IMR-90 (cell line): ENCODE results near the gene KNCN. TPM values are rescaled to one million over a fixed set of nuclear protein-coding genes. Genes with fewer than 3 reads are reported as not detected.

Source experiments
- ATAC-seq: fragments of 200-7000 bp; cut with Tn5 transposase; 2 replicates; pipeline ENCODE4 v1.9.1; 2020; ENCODE audit warnings: low read depth, mild to moderate bottlenecking, moderate library complexity
- BruUV-seq: library from RNA; stranded (reverse); fragments of 400-500 nt; replicated peaks from 2 replicates; lab custom pipeline; 2021; lab: Mats Ljungman, UMichigan
- CTCF ChIA-PET: fragments of 300-600 bp; formaldehyde crosslinking; extraction: SDS; loops from one replicate; lab custom pipeline; 2021; ENCODE audit warnings: antibody characterized with exemption; lab: Yijun Ruan, JAX
- POLR2A ChIA-PET: fragments of 300-600 bp; sonication (Branson Sonifier 250); formaldehyde crosslinking; loops from one replicate; lab custom pipeline; 2022; ENCODE audit warnings: antibody characterized with exemption; ENCODE audit not compliant: unreplicated experiment; lab: Charles Lee
- DNase-seq: peaks from one replicate; pipeline ENCODE4 v3.0.0; 2013
- H2AFZ ChIP-seq: replicated peaks from 2 replicates; pipeline ENCODE3; 2013; ENCODE audit warnings: low read length, mild to moderate bottlenecking; ENCODE audit not compliant: poor library complexity
- H2AK5ac ChIP-seq: 2 replicates; pipeline ENCODE4 v1.6.1; 2013; ENCODE audit warnings: low read depth, low read length, inconsistent platforms
- H2AK9ac ChIP-seq: replicated peaks from 2 replicates; pipeline ENCODE3; 2013; ENCODE audit warnings: mild to moderate bottlenecking, low read depth, low read length, moderate library complexity; ENCODE audit not compliant: poor library complexity
- H2BK120ac ChIP-seq: 2 replicates; pipeline ENCODE4 v1.6.1; 2013; ENCODE audit warnings: low read depth, low read length, inconsistent platforms
- H2BK15ac ChIP-seq: 3 replicates; pipeline ENCODE4 v1.6.1; 2013; ENCODE audit warnings: low read depth, low read length, inconsistent platforms
- H2BK20ac ChIP-seq: 2 replicates; pipeline ENCODE4 v1.6.1; 2013; ENCODE audit warnings: low read depth, mild to moderate bottlenecking, inconsistent platforms, low read length, moderate library complexity
- H2BK5ac ChIP-seq: 2 replicates; pipeline ENCODE4 v1.6.1; 2013; ENCODE audit warnings: mild to moderate bottlenecking, low read depth, low read length, inconsistent platforms; ENCODE audit not compliant: poor library complexity, severe bottlenecking
- H3K14ac ChIP-seq: replicated peaks from 2 replicates; pipeline ENCODE4 v1.6.1; 2013; ENCODE audit warnings: low read depth, low read length, inconsistent platforms
- H3K18ac ChIP-seq: 2 replicates; pipeline ENCODE4 v1.6.1; 2013; ENCODE audit warnings: low read depth, low read length, control low read depth
- H3K23ac ChIP-seq: 2 replicates; pipeline ENCODE4 v1.6.1; 2013; ENCODE audit warnings: low read depth, low read length, inconsistent platforms
- H3K27ac ChIP-seq: 2 replicates; pipeline ENCODE4 v1.5.1; 2013; ENCODE audit warnings: mild to moderate bottlenecking, control low read depth, low read length; ENCODE audit not compliant: insufficient read depth
- H3K27me3 ChIP-seq: 2 replicates; pipeline ENCODE4 v1.6.1; 2013; ENCODE audit warnings: low read length; ENCODE audit not compliant: control insufficient read depth, insufficient read depth
- H3K36me3 ChIP-seq: 2 replicates; pipeline ENCODE4 v1.6.1; 2013; ENCODE audit warnings: low read length, mixed read lengths; ENCODE audit not compliant: control insufficient read depth, insufficient read depth
- H3K4ac ChIP-seq: 2 replicates; pipeline ENCODE4 v1.6.1; 2013; ENCODE audit warnings: low read depth, low read length, inconsistent platforms
- H3K4me1 ChIP-seq: 2 replicates; pipeline ENCODE4 v1.6.1; 2013; ENCODE audit warnings: low read length, mixed read lengths; ENCODE audit not compliant: control insufficient read depth, insufficient read depth
- H3K4me2 ChIP-seq: 2 replicates; pipeline ENCODE4 v1.6.1; 2013; ENCODE audit warnings: low read depth, mild to moderate bottlenecking, control low read depth, low read length, moderate library complexity
- H3K4me3 ChIP-seq: 2 replicates; pipeline ENCODE4 v1.5.1; 2013; ENCODE audit warnings: low read depth, mild to moderate bottlenecking, control low read depth, low read length, moderate library complexity; ENCODE audit not compliant: insufficient read depth
- H3K56ac ChIP-seq: 2 replicates; pipeline ENCODE4 v1.6.1; 2013; ENCODE audit warnings: low read length, inconsistent platforms; ENCODE audit not compliant: insufficient read depth; ENCODE audit errors: extremely low read depth
- H3K79me1 ChIP-seq, 2 experiments: 2 replicates each; pipeline ENCODE4 v1.6.1; 2013; ENCODE audit warnings: low read length in 2 of 2, inconsistent platforms in 1 of 2, low read depth in 1 of 2
- H3K9ac ChIP-seq: 2 replicates; pipeline ENCODE4 v1.6.1; 2013; ENCODE audit warnings: low read depth, low read length, control low read depth
- H3K9me1 ChIP-seq: 2 replicates; pipeline ENCODE4 v1.6.1; 2013; ENCODE audit warnings: low read length, inconsistent platforms; ENCODE audit not compliant: insufficient read depth
- H3K9me3 ChIP-seq: 2 replicates; pipeline ENCODE4 v1.6.1; 2013; ENCODE audit warnings: low read length; ENCODE audit not compliant: control insufficient read depth, insufficient read depth
- H4K20me1 ChIP-seq: 2 replicates; pipeline ENCODE4 v1.6.1; 2013; ENCODE audit warnings: low read length, inconsistent platforms; ENCODE audit not compliant: insufficient read depth
- H4K5ac ChIP-seq: 2 replicates; pipeline ENCODE4 v1.6.1; 2013; ENCODE audit warnings: mild to moderate bottlenecking, low read depth, low read length, control low read depth
- H4K8ac ChIP-seq, 2 experiments: 2 replicates each; pipeline ENCODE4 v1.6.1; 2013; ENCODE audit warnings: low read depth in 2 of 2, low read length in 2 of 2, control low read depth in 1 of 2, inconsistent platforms in 1 of 2
- H4K91ac ChIP-seq: 2 replicates; pipeline ENCODE4 v1.6.1; 2013; ENCODE audit warnings: low read depth, low read length, inconsistent platforms; ENCODE audit not compliant: insufficient read depth
- BHLHE40 ChIP-seq: fragments of 150-350 bp; IDR thresholded peaks from 2 replicates; pipeline ENCODE4 v1.6.1; 2016; ENCODE audit warnings: mild to moderate bottlenecking, low read depth, low read length
- CEBPB ChIP-seq: IDR thresholded peaks from 2 replicates; pipeline ENCODE4 v1.6.1; 2012; ENCODE audit warnings: low read depth, low read length, improper control_type of control experiment
- FOS ChIP-seq: fragments of 150-350 bp; IDR thresholded peaks from 2 replicates; pipeline ENCODE4 v1.6.1; 2016; ENCODE audit warnings: low read depth, low read length
- MAFK ChIP-seq: IDR thresholded peaks from 2 replicates; pipeline ENCODE4 v1.6.1; 2012; ENCODE audit warnings: low read depth, low read length, improper control_type of control experiment
- MAZ ChIP-seq: IDR thresholded peaks from 2 replicates; pipeline ENCODE4 v1.6.1; 2012; ENCODE audit warnings: low read depth, mild to moderate bottlenecking, low read length, improper control_type of control experiment, moderate library complexity, borderline replicate concordance
- MXI1 ChIP-seq: IDR thresholded peaks from 2 replicates; pipeline ENCODE4 v1.6.1; 2012; ENCODE audit warnings: low read depth, mild to moderate bottlenecking, low read length, moderate library complexity, borderline replicate concordance
- NFE2L2 ChIP-seq: fragments of 150-350 bp; IDR thresholded peaks from 2 replicates; pipeline ENCODE4 v1.6.1; 2016; ENCODE audit warnings: low read depth, mild to moderate bottlenecking, low read length
- POLR2A ChIP-seq: IDR thresholded peaks from 2 replicates; pipeline ENCODE4 v1.6.1; 2012; ENCODE audit warnings: mild to moderate bottlenecking, low read depth, low read length
- RAD21 ChIP-seq: IDR thresholded peaks from 2 replicates; pipeline ENCODE4 v1.6.1; 2012; ENCODE audit warnings: low read length, improper control_type of control experiment
- RCOR1 ChIP-seq: IDR thresholded peaks from 2 replicates; pipeline ENCODE4 v1.6.1; 2012; ENCODE audit warnings: mild to moderate bottlenecking, low read length, improper control_type of control experiment; ENCODE audit not compliant: insufficient replicate concordance
- RFX5 ChIP-seq: IDR thresholded peaks from 2 replicates; pipeline ENCODE4 v1.8.0; 2012; ENCODE audit warnings: low read depth, mild to moderate bottlenecking, low read length, moderate library complexity
- SMC3 ChIP-seq: fragments of 150-350 bp; IDR thresholded peaks from 2 replicates; pipeline ENCODE4 v1.6.1; 2016; ENCODE audit warnings: low read depth, mild to moderate bottlenecking, antibody characterized with exemption, low read length, moderate library complexity
- WGBS, 2 experiments: methylation state at CpG; one replicate each; pipeline versions ENCODE4 v1.1.5 to v1.1.7; 2013; ENCODE audit warnings: missing lambda C conversion rate in 2 of 2; ENCODE audit not compliant: insufficient read length in 1 of 2; ENCODE audit errors: extremely low coverage in 2 of 2; 5-methylcytosine and 5-hydroxymethylcytosine counted together
- dilution Hi-C: fragments of 300-500 bp; cut with HindIII; formaldehyde crosslinking; loops from one replicate; pipeline ENCODE4 v1.14.3; 2018; ENCODE audit warnings: low sequenced_read_pairs; ENCODE audit not compliant: unreplicated experiment
- in situ Hi-C: fragments of 300-500 bp; cut with MboI; formaldehyde crosslinking; loops from 3 replicates; pipeline ENCODE4 v1.14.3; 2019; ENCODE audit warnings: low sequenced_read_pairs, inconsistent platforms, mixed read lengths
- intact Hi-C: fragments of 100-400 bp; cut with micrococcal nuclease; formaldehyde crosslinking; loops from 2 replicates; pipeline ENCODE4 v1.10.0; 2022
- polyA plus RNA-seq, 3 experiments: library from polyadenylated mRNA; depleted of rRNA; stranded (reverse); fragments of >200 nt; gene quantifications; 2 replicates each; pipeline ENCODE4 v1.2.3, GENCODE V29; 2012; ENCODE audit warnings: low replicate concordance in 1 of 3
- total RNA-seq: library from RNA; depleted of rRNA; stranded (reverse); fragments of >200 nt; gene quantifications from 2 replicates; pipeline ENCODE4 v1.2.3, GENCODE V29; 2012
- TF ChIP-seq, protein P1 (sequence below): fragments of 150-350 bp; IDR thresholded peaks from 2 replicates; pipeline ENCODE4 v1.6.1; 2017; ENCODE audit warnings: mild to moderate bottlenecking, antibody characterized with exemption, low read length, low read depth
- TF ChIP-seq, protein P2 (sequence below): conservative IDR thresholded peaks from 2 replicates; pipeline ENCODE4 v1.5.1; 2012; ENCODE audit warnings: mild to moderate bottlenecking, low read depth, low read length, improper control_type of control experiment
- TF ChIP-seq, protein P3 (sequence below): fragments of 150-350 bp; IDR thresholded peaks from 2 replicates; pipeline ENCODE4 v1.6.1; 2016; ENCODE audit warnings: low read depth, mild to moderate bottlenecking, low read length, moderate library complexity, borderline replicate concordance

KNCN gene
- total and polyA plus RNA-seq, 2 of the 4 experiments (the other 2 are of a cell fraction): not detected

DNA sequence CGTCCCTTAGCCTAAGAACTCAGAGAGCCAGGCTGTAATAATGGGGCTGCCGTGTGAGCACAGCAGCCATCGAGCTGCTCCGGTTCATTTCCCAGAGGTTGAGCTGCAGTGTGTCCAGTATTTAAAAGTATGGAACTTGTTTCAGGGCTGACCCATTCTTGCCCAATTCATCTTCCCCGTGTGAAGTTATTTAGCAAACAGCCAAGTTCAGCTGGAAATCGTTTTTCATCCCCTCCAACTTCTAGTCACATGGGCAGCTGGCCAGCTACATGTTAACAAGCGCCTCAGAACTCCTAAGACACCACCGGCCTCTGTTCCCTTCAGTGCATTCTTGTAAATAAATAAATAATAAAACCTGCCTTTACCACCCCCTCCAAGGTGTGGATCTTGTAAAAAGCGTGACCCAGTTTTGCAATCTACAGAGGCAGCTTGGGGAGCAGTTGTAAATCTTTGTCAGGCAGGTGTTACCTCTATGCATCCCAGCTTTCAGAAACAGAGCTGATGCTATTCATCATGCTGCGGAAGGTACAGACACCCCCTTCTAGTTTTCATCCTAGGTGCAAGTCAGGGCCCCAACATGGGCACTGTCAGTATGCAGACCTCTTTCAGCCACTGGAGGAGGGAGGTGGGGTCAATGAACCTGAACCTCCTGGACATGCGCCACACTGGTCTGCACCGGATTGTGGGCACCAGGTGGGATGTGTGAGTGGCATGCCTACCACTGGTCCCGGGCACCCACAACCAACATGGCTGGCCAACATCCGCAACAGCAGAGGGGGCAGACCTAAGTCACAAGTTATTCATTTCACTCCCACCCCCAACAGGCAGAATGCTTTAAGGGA, 18.7 kb upstream of the KNCN start:
- peaks cover 2% of the 10 kb centered on the region; the same call in 1 of the 2 replicates for H3K4me1 ChIP-seq
- H3K4ac ChIP-seq: no peak overlapping the region
- H2BK120ac ChIP-seq: no peak overlapping the region
- peak; percentile 32 for ATAC-seq
- DNase-seq: peak; percentile 33
- ChIA-PET POLR2A (no interaction called here), CTCF (no interaction called here)
- intact Hi-C loops: no loop called here
- H2BK20ac ChIP-seq: no peak overlapping the region
- H4K5ac ChIP-seq: no peak overlapping the region
- no peak overlapping the region for H2BK15ac ChIP-seq
- no peak overlapping the region for H3K23ac ChIP-seq
- dilution Hi-C loops: no loop called here
- TF ChIP-seq POLR2A (no peak), MAZ (no peak), MAFK (no peak), SMC3 (no peak), RAD21 (no peak), BHLHE40 (no peak), NFE2L2 (no peak), RCOR1 (no peak), CEBPB (no peak), RFX5 (no peak), MXI1 (no peak), FOS (no peak)
- TF ChIP-seq, protein P1, sequence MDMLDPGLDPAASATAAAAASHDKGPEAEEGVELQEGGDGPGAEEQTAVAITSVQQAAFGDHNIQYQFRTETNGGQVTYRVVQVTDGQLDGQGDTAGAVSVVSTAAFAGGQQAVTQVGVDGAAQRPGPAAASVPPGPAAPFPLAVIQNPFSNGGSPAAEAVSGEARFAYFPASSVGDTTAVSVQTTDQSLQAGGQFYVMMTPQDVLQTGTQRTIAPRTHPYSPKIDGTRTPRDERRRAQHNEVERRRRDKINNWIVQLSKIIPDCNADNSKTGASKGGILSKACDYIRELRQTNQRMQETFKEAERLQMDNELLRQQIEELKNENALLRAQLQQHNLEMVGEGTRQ: no peak
- TF ChIP-seq, protein P2, sequence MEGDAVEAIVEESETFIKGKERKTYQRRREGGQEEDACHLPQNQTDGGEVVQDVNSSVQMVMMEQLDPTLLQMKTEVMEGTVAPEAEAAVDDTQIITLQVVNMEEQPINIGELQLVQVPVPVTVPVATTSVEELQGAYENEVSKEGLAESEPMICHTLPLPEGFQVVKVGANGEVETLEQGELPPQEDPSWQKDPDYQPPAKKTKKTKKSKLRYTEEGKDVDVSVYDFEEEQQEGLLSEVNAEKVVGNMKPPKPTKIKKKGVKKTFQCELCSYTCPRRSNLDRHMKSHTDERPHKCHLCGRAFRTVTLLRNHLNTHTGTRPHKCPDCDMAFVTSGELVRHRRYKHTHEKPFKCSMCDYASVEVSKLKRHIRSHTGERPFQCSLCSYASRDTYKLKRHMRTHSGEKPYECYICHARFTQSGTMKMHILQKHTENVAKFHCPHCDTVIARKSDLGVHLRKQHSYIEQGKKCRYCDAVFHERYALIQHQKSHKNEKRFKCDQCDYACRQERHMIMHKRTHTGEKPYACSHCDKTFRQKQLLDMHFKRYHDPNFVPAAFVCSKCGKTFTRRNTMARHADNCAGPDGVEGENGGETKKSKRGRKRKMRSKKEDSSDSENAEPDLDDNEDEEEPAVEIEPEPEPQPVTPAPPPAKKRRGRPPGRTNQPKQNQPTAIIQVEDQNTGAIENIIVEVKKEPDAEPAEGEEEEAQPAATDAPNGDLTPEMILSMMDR: no peak
- TF ChIP-seq, protein P3, sequence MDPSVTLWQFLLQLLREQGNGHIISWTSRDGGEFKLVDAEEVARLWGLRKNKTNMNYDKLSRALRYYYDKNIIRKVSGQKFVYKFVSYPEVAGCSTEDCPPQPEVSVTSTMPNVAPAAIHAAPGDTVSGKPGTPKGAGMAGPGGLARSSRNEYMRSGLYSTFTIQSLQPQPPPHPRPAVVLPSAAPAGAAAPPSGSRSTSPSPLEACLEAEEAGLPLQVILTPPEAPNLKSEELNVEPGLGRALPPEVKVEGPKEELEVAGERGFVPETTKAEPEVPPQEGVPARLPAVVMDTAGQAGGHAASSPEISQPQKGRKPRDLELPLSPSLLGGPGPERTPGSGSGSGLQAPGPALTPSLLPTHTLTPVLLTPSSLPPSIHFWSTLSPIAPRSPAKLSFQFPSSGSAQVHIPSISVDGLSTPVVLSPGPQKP: no peak
- H3K14ac ChIP-seq: no peak overlapping the region
- BruUV-seq: no TSS peak
- H3K56ac ChIP-seq: no peak overlapping the region
- H3K9ac ChIP-seq: no peak overlapping the region
- no peaks in the 10 kb centered on the region for H3K79me1 ChIP-seq
- no peak overlapping the region for H3K18ac ChIP-seq
- H3K36me3 ChIP-seq: peaks cover 15% of the 10 kb centered on the region
- H3K9me1 ChIP-seq: peaks cover 11% of the 10 kb centered on the region
- H3K27ac ChIP-seq: no peak overlapping the region
- no peak overlapping the region for H2AK5ac ChIP-seq
- H4K8ac ChIP-seq: no peak overlapping the region
- H2BK5ac ChIP-seq: no peak overlapping the region
- no peaks in the 10 kb centered on the region for H4K20me1 ChIP-seq
- H4K91ac ChIP-seq: no peak overlapping the region
- no peaks in the 10 kb centered on the region for H3K9me3 ChIP-seq
- no peak overlapping the region for H2AK9ac ChIP-seq
- H3K4me2 ChIP-seq: no peak overlapping the region
- H3K27me3 ChIP-seq: no peaks in the 10 kb centered on the region
- no CpG with 5 or more reads among the region's 14 CpGs for WGBS, 2 experiments
- in situ Hi-C loops: no loop called here
- no peak overlapping the region for H3K4me3 ChIP-seq
- H2AFZ ChIP-seq: no peak overlapping the region
